NCI-H345 treated with DMSO at 0.1 percent for 48 hours (cell line): Measurements from ENCODE around the gene IFNW1.

Source experiments
- DNase-seq: peaks from one replicate; lab custom pipeline; 2025; ENCODE audit not compliant: unreplicated experiment; lab: John Stamatoyannopoulos, UW

Gene IFNW1

GRCh38 chr9:21110708-21111576 is 30.7 kb downstream of the IFNW1 start:
- peak; percentile 54 for DNase-seq

- DNase-seq, result no peak
These were observed 36.8 kb downstream of the IFNW1 start for GRCh38 chr9:21104787-21105186.

GRCh38 chr9:21102305-21102704 is 39.3 kb downstream of the IFNW1 start:
- no peak for DNase-seq

GRCh38 chr9:21097817-21098216 is 43.8 kb downstream of the IFNW1 start:
- no peak for DNase-seq

GRCh38 chr9:21096901-21097255 is 44.8 kb downstream of the IFNW1 start:
- no peak for DNase-seq

GRCh38 chr9:21096172-21096900 is 45.3 kb downstream of the IFNW1 start:
- no peak for DNase-seq

GRCh38 chr9:21095561-21095960 is 46.1 kb downstream of the IFNW1 start:
- DNase-seq, result no peak
